K562 (cell line): ENCODE measurements around the gene PGF. TPM values are rescaled to one million over a fixed set of nuclear protein-coding genes. Genes with fewer than 3 reads are reported as not detected.

Experiments used
- HNRNPLL ChIP-seq: fragments of 200-400 bp; formaldehyde crosslinking; IDR thresholded peaks from 2 replicates; pipeline ENCODE4 v1.6.1; 2017; ENCODE audit warnings: low read length, low read depth, mild to moderate bottlenecking; ENCODE audit not compliant: poor library complexity, severe bottlenecking
- RFX1 ChIP-seq: fragments of 450-650 bp; IDR thresholded peaks from 2 replicates; pipeline ENCODE4 v1.6.1; 2016; ENCODE audit warnings: mild to moderate bottlenecking, moderate library complexity
- polyA plus RNA-seq, 8 experiments: library from polyadenylated mRNA; depleted of rRNA in 4 of 8; stranded (reverse) in 5 of 8; unstranded in 3 of 8; fragments of >200 nt; fragmentation: Nextera tagmentation in 2 of 8; fragmentation: Illumina TruSeq in 1 of 8; extraction: Ambion mirVana in 2 of 8; extraction: Trizol in 1 of 8; gene quantifications; 2 replicates each; pipeline versions ENCODE4 v1.2.1 to v1.2.3, GENCODE V29; 2011 to 2014; ENCODE audit warnings: inconsistent platforms in 1 of 8, missing spikeins in 1 of 8
- total RNA-seq, 7 experiments: library from RNA; depleted of rRNA in 6 of 7; stranded (reverse); fragments of >200 nt in 6 of 7; fragmentation: Illumina TruSeq in 2 of 7; extraction: Trizol in 2 of 7; gene quantifications; 2 replicates each; pipeline versions ENCODE4 v1.2.1 to v1.2.3, GENCODE V29; 2011 to 2021; ENCODE audit warnings: low replicate concordance in 1 of 7
- TF ChIP-seq, protein P1 (sequence below), 2 experiments: fragments of 450-650 bp; IDR thresholded peaks; 2 replicates each; pipeline ENCODE4 v1.6.1; 2016; ENCODE audit warnings: mild to moderate bottlenecking in 2 of 2, borderline replicate concordance in 1 of 2, low read depth in 1 of 2, moderate library complexity in 1 of 2

Gene PGF
- total and polyA plus RNA-seq, 9 of the 15 experiments (the other 6 are each of a cell fraction or from before 2014, with no cell fraction given), result 0.04 to 0.44 (median 0.18) TPM

DNA sequence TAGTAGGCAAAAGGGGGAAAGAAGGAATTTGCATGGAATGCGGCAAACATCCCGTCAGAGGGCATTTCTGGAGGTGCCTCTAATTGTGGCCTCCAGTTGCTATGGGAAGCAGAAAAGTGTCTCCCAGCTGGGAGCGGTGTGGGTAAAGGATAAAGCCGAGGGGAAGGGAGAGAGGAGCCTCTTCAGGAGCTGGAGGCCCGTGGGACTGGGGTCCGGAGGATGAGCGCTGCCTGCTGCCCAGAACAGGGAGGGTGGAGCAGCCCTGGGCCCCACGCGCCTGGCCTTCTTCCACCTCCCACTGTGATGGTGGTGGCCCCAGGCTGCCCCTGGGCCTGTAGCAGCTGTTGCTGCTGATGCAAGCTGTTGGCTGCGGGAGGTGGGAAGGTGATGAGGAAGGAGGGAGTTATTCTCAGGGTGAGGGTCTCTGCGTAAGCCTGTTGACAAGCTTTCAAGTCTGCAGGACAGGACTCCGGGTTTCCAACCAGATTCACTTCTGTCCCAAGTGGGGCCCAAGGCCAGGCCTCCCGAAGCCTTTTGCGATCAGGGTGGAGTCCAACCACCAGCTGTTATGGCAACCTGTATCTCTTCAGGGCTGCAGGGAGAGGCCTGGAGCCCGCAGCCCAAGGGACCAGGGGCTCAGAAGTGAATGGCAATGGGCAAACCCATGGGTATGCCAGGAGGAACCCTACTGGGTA is 19.1 kb upstream of the PGF start (continued):
- TF ChIP-seq, protein P1, sequence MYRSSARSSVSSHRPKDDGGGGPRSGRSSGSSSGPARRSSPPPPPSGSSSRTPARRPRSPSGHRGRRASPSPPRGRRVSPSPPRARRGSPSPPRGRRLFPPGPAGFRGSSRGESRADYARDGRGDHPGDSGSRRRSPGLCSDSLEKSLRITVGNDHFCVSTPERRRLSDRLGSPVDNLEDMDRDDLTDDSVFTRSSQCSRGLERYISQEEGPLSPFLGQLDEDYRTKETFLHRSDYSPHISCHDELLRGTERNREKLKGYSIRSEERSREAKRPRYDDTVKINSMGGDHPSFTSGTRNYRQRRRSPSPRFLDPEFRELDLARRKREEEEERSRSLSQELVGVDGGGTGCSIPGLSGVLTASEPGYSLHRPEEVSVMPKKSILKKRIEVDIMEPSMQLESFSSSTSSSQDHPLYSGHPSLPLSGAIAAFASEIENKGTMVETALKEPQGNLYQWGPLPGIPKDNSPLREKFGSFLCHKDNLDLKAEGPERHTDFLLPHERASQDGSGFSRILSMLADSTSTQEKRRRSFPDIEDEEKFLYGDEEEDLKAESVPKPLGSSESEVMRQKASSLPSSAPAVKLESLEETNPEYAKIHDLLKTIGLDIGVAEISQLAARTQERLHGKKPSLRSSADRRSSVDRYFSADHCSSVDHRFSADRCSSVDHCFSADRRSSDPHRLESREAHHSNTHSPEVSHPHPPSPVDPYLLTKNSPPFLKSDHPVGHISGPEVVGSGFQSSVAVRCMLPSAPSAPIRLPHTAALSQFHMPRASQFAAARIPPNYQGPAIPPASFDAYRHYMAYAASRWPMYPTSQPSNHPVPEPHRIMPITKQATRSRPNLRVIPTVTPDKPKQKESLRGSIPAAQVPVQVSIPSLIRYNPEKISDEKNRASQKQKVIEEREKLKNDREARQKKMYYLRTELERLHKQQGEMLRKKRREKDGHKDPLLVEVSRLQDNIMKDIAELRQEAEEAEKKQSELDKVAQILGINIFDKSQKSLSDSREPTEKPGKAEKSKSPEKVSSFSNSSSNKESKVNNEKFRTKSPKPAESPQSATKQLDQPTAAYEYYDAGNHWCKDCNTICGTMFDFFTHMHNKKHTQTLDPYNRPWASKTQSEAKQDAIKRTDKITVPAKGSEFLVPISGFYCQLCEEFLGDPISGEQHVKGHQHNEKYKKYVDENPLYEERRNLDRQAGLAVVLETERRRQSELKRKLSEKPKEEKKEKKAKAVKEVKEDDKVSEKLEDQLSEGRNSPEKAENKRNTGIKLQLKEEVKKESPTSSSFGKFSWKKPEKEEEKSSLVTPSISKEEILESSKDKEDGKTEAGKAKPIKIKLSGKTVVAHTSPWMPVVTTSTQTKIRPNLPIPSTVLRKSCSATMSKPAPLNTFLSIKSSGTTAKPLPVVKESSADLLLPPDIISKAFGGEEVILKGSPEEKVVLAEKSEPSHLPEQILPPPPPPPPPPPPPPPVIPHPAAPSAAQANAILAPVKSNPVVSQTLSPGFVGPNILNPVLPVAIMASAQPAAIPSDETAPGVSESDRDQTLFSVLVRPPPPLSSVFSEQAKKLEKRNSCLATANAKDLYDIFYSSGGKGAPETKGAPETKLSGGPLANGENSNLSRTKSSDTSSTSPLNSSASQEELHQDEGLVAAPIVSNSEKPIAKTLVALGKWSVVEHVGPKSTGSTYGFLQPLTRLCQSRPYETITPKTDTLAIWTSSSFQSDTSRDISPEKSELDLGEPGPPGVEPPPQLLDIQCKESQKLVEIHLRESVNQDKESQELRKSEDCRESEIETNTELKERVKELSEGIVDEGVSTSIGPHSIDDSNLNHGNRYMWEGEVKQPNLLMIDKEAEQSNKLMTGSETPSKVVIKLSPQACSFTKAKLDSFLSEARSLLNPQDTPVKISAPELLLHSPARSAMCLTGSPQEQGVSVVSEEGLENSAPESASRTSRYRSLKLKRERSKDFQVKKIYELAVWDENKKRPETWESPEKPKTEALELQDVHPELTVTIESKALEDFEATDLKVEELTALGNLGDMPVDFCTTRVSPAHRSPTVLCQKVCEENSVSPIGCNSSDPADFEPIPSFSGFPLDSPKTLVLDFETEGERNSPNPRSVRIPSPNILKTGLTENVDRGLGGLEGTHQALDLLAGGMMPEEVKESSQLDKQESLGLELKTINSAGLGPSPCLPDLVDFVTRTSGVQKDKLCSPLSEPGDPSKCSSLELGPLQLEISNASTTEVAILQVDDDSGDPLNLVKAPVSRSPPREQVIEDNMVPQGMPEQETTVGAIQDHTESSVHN (IDR thresholded peaks at IDR 0.05; ENCODE audit: borderline replicate concordance in 1 of 2, low read depth in 1 of 2), result no peak
- TF ChIP-seq HNRNPLL (no peak), RFX1 (no peak)
